GM21737 (cell line): ENCODE measurements around the gene NXPH1.
"Not testable (repeated sequence)": the region's sequence is repeated elsewhere in the genome, so short reads cannot be mapped to it uniquely, and the experiment has no call there.

Source experiments
- ATAC-seq: cut with Tn5 transposase; IDR thresholded peaks from one replicate; pipeline ENCODE4 v1.9.1; 2021; ENCODE audit warnings: mild to moderate bottlenecking, moderate library complexity; ENCODE audit not compliant: unreplicated experiment

Gene NXPH1

GRCh38 chr7:8668627-8669500 lies 235.5 kb downstream of the NXPH1 start:
- no peak for ATAC-seq

- no peak for ATAC-seq
These were observed 236.1 kb downstream of the NXPH1 start for GRCh38 chr7:8669501-8669851.

DNA sequence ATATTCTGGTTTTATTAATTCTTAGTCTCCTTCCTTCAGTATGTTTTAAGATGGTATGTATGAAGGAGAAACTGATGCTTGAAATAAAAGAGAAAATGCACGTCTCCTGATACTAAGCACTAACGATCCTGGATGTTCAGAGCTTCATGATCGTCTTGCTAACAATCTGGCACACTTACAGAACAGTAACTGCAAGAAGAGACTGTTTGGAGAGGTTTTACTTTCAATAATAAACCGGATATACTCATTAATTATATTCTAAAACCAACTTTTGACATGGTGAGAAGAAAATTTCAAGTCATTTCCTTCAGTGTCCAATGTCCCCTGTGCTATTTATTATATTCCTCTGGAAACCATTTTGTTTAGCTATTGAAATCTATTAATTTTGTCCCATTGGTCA lies 251.0 kb downstream of the NXPH1 start:
- no peak for ATAC-seq

DNA sequence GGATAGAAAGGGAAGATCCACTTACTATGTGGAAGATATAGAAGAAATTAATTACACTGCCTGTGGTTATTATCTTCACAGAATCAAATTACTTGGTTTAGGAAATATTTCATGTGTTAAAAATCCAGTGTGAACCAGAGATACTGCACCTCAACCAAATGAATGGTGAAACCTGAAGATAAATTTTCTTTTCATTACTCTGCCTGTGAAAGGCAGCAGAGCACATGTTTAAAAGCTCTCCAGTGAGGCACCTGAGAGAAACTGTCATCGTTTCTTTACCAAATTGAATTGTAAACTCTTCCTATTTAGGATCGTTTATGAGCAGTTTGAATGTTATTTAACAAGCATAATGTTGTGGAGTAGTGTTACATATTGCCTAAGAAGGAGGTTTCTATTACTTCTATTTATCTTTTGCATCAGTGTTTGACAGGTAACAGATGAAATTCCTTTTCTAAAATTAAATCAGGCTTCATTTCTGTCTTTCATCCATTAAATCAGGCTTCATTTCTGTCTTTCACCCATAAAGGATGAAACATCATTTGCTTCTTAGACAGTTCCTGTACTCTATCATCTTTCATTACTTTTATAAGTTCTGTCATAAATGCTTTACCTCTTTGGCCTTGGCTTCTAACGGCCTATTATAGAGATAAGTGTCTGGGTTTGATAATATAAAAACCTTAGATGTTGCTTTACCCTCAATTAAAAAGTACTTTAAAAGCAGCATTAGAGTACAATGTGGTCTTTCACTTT lies 266.6 kb downstream of the NXPH1 start:
- no peak for ATAC-seq

DNA sequence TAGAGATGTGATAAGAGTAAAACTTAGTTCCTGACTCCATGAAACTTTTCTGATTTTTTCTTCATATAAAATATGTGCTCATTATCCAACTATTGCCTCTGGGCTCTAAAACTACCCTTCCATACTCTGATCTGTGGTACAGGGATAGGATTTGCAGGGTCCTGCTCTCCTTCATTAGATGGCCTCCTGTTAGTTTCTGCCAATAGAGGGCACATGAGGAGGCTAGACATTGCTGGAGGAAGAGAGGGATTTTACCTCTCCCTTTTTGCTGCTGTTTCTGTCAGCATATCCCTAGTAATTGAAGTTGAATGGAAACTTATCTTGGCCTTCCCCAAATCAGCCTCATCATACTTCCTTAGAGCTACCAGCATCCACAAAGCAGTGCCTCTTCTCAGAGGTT lies 269.4 kb downstream of the NXPH1 start:
- ATAC-seq, result no peak

- no peak for ATAC-seq
These were observed 276.7 kb downstream of the NXPH1 start for GRCh38 chr7:8710124-8710523.

DNA sequence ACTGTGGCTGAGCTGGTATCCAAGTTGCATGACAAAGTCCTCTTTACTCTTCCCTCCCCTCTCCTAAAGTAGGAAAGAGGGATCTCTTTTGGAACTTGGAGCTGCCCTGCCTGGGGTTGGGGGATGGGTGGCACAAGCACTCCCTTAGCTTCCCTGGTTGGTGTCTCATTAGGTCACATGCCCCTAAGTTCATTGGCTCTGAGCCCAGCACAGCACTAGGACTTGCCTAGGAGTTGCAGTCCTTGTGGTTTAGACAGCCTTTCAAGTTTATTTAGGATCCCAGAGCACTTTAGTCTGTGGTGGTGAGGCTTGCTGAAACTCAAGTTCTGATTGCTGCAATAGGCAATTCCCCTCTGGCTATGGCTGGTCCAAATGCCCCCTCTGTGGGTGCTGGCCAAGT lies 281.4 kb downstream of the NXPH1 start:
- no peak for ATAC-seq

GRCh38 chr7:8719102-8719501 lies 285.7 kb downstream of the NXPH1 start:
- ATAC-seq, result no peak

DNA sequence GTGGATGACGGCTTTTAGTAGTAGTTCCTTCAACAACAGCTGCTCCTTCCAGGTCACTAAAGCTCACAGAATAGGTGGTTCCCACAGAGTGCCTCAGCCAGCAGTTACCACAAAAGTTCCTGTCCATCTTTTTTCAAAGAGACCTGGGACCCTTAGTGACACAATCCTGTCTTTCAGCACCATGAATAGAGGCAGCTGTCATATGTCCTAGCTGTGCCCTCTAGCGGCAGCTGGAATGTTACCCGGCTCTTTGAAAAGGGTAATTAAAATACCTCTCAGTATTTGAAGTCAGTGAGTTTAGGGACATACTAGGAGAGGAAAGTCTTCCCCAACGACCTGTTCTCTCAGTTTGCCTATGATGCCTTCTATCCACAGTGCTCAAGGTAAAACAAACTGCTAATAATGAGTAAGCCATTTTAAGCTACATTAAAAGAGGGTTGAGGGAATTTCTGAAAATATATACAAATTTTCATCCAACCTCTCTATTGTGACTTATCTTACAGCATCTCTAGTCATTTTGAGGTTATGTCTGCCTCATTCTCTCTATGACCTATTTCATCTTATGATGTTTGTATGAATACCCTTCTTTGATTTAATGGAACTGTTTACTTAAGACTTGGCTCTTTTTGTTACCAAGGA lies 290.8 kb downstream of the NXPH1 start:
- no peak for ATAC-seq

DNA sequence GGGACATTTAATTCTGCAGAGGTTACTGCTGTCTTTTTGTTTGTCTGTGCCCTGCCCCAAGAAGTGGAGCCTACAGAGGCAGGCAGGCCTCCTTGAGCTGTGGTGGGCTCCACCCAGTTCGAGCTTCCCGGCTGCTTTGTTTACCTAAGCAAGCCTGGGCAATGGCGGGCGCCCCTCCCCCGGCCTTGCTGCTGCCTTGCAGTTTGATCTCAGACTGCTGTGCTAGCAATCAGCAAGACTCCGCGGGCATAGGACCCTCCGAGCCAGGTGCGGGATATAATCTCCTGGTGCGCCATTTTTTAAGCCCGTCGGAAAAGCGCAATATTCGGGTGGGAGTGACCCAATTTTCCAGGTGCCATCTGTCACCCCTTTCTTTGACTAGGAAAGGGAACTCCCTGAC lies 298.3 kb downstream of the NXPH1 start:
- ATAC-seq, result not testable (repeated sequence)

DNA sequence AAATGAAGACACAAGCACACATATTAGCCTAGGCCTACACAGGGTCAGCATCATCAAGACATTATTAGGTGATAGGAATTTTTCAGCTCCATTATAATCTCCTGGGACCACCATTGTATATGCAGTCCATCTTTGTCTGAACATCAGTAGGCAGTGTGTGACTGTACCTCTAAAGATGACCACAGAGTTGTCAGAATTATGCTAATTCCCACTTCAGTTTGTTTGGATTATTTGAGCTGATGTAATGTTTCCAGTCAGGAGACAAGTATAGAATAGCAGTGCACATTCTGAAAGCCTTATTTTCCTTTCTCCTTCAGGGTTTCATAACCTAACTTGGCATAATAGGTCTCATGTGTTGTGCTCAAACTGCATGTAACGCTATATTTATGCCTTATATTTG lies 306.4 kb downstream of the NXPH1 start:
- ATAC-seq, result no peak

- no peak for ATAC-seq
These were observed 309.4 kb downstream of the NXPH1 start for GRCh38 chr7:8742837-8743236.

DNA sequence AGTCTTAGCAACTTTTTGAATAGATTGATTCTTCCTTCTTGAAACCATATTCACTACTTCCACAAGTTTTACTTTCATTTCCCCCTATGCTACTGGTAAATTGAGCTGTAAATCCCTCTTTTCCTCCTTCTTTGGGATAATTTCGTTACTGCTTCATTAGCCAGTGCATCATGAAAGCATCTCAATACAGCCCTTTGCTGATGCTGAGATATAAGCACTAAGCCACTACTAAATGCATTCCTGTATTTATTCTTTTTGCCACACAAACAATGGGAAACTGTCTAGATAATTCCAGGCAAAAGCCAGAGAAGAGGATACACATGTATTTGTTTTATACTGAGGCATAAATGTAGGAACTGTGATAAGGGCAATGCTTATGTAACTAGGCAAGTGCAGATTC lies 313.9 kb downstream of the NXPH1 start:
- ATAC-seq, result no peak

- ATAC-seq, result no peak
These were observed 318.3 kb downstream of the NXPH1 start for GRCh38 chr7:8751557-8752231.

DNA sequence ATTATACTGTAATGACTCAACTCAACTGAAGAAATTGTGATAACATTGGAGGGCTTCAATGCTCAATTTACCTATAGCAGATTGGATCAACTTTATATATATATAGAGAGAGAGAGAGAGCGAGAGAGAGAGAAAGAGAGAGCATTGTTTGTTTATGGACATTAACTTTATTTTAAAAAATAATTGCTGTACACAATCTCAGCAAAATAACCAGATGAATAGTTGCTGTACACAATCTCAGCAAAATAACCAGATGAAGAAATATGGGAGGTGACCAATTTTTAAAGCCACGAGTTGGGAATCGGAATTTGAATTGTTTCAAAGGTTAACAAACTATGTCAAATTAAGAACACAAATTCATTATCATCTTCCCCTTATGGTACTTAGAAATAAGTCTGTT lies 319.9 kb downstream of the NXPH1 start:
- ATAC-seq, result no peak

DNA sequence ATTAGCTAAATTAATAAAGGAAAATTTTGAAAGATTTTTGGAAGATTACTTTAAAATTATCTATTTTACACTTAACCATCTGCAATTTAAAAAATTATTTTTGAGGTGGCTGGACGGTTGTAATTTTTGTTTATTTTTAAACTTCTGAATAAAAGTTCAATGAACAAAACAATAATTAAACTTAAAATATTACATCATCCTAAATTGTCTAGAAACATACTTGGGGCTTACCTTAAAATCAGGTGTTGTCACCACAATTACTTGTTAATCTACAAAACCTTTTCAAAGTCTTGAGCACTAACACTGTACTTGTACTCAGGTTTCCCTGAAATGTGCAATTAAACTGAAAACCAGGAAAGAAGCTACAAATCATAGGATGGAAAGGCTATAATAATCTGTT lies 328.3 kb downstream of the NXPH1 start:
- no peak for ATAC-seq

DNA sequence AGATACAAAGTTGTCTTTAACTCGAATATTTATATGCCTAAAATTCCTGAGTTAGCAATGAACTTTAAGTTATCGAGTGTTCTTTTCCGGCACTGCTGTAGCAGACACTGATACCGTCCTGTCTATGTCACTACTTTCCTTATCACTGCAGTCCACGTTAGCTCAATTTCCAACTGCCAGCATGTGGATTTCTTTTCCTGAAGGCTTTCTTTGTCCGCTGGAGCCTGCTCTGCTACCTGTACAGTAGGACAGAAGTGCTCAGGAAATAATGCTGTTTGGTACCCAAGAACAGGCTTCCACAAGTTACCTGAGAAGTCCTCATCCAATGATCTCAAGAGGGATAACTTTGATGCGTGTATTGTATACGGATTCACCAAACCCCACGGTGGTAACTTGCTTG lies 329.4 kb downstream of the NXPH1 start:
- ATAC-seq, result no peak

- no peak for ATAC-seq
These were observed 332.0 kb downstream of the NXPH1 start for GRCh38 chr7:8765374-8765773.

GRCh38 chr7:8773518-8773917 lies 340.1 kb downstream of the NXPH1 start:
- ATAC-seq, result no peak

DNA sequence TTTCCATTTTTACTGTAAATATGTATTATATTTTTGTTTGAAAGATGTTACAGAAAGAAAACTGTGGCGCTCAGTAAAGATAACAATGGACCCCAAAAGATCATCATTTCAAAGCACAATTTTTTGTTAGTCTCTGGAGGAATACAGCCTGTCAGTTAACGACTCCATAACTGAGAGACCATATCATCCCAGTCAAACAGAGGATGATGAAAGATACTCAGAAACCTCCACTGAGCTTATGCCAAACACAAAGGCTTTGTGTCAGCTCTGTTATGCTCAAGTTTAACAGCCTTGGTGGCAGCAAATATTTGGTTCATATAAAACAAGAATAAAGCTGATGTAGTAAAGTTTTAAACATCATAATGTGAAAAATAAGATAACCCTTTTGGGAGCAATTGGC lies 345.1 kb downstream of the NXPH1 start:
- no peak for ATAC-seq

DNA sequence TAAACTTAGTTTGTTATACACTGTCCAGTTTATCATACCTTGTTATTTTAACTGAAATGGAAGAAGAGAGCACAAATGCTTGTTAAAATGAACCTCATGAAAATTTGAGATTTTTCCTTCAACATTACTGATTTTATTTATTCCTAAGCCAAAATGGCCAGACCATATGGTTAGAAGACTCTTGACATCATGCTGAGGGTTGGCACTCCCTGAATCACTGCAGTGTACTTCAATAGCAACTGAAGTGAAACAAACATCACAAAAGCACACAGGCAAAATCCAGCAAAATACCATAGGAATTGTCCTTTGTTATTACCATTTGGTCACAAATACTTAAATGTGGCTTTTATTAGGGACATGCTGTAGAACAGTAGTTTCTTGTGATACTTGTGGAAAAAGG lies 347.8 kb downstream of the NXPH1 start:
- ATAC-seq, result no peak
